ENCODE results near the gene SEPSECS.
"Not testable (repeated sequence)": the region's sequence is repeated elsewhere in the genome, so short reads cannot be mapped to it uniquely, and the experiment has no call there.

The SEPSECS gene

DNA sequence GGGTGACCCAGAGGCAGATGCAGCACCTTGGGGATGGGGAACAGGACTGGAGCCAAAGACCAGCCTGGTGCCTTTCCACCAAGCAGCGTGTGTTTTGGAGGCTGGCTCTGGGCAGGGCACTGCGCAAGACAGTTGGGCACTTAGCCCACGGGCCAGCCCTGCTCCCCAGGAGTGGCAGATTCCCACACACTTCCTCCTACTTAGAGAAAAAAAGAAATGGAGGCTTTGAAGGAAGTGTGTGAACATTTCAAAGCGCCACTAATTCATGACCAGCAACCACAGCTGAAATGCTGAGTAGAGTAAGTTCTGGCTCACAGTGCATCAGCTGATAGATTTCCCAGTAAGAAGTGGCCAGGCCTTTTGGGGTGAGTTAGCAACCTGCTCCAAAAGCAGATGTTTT, 74.6 kb downstream of the SEPSECS start:
- TF ChIP-seq, protein P1, sequence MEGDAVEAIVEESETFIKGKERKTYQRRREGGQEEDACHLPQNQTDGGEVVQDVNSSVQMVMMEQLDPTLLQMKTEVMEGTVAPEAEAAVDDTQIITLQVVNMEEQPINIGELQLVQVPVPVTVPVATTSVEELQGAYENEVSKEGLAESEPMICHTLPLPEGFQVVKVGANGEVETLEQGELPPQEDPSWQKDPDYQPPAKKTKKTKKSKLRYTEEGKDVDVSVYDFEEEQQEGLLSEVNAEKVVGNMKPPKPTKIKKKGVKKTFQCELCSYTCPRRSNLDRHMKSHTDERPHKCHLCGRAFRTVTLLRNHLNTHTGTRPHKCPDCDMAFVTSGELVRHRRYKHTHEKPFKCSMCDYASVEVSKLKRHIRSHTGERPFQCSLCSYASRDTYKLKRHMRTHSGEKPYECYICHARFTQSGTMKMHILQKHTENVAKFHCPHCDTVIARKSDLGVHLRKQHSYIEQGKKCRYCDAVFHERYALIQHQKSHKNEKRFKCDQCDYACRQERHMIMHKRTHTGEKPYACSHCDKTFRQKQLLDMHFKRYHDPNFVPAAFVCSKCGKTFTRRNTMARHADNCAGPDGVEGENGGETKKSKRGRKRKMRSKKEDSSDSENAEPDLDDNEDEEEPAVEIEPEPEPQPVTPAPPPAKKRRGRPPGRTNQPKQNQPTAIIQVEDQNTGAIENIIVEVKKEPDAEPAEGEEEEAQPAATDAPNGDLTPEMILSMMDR (IDR thresholded peaks at IDR 0.05; ENCODE audit: insufficient read depth, missing control alignments), result no peak
- FAIRE-seq (no peak), DNase-seq (ENCODE audit: insufficient read length, low spot score) (no peak)

DNA sequence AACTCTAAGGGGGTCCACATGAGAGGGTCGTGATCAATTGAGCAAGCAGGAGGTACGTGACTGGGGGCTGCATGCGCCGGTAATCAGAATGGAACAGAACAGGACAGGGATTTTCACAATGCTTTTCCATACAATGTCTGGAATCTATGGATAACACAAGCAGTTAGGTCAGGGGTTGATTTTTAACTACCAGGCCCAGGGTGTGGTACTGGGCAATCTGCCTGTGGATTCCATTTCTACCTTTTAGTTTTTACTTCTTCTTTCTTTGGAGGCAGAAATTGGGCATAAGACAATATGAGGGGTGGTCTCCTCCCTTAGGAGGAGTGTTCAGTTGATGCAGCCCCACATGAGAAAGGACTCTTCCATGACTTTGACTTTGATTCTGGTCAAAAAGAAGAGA, 76.8 kb downstream of the SEPSECS start:
- not testable (repeated sequence) for FAIRE-seq; DNase-seq (ENCODE audit: insufficient read length, low spot score)

DNA sequence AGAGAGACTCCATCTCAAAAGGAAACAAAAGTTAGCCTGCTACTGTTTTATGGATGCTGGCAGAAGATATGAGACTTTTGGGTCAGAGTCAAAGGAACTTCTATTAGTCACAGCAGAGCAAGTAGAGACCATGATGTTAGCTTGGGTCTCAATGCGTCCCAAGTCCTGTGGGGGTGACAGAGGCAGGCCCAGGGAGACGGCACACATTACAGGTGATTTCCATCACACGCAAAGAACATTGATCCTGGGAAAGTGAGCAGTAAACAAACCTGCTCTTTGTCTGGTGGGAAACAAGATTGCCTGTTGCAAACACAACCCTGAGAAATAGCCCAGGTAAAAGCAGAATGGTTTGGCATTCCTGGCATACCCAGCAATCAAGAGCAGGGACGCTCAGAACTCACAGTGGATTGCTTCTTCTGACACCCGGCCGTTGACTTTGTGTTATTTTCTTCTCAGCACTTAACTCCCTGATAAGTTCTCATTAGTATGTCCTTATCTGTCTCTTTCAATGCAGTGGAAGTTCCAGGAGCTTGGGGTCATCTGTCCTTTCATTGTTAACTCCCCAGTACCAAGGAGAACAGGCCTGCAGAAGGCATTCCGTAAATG, 78.3 kb downstream of the SEPSECS start:
- FAIRE-seq (no peak), DNase-seq (ENCODE audit: insufficient read length, low spot score) (no peak)
- TF ChIP-seq, protein P1 (IDR thresholded peaks at IDR 0.05; ENCODE audit: insufficient read depth, missing control alignments), result no peak

DNA sequence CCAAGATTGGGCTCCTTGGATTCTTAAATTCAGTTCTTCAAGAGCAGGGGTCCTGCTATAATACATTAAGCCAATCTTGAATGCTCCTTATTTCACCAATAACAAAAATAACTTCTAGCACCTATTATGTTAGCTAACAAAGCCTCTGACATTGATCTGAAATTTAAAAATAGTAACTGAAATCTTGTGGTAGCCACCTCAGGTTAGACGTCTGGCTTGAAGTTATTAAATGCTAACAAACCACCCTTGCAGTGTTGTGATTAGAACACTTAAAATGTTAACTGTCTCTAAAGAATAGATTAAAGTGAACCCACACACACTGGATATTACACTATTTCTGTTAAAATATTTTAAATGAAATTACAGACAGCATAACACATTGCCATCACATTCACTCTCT, 79.7 kb downstream of the SEPSECS start:
- DNase-seq (ENCODE audit: insufficient read length, low spot score) (no peak), FAIRE-seq (no peak)
- TF ChIP-seq, protein P1 (IDR thresholded peaks at IDR 0.05; ENCODE audit: insufficient read depth, missing control alignments), result no peak

DNA sequence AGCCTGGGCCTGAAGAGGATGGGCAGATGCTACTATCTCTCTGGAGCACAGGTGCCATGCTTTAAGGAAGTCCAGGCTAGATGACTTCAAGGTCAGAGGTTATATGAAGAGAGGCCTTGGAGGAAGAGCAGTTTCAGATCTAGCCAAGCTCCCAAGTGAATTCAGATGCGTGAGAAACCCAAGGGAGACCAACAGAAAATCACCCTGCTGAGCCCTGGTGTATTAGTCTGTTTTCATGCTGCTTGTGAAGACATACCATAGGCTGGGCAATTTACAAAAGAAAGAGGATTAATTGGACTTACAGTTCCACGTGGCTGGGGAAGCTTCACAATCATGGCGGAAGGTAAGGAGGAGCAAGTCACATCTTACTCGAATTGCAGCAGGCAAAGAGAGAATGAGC, 81.7 kb downstream of the SEPSECS start:
- TF ChIP-seq, protein P1 (IDR thresholded peaks at IDR 0.05; ENCODE audit: insufficient read depth, missing control alignments), result no peak
- DNase-seq (ENCODE audit: insufficient read length, low spot score), result no peak
- FAIRE-seq, result no peak

DNA sequence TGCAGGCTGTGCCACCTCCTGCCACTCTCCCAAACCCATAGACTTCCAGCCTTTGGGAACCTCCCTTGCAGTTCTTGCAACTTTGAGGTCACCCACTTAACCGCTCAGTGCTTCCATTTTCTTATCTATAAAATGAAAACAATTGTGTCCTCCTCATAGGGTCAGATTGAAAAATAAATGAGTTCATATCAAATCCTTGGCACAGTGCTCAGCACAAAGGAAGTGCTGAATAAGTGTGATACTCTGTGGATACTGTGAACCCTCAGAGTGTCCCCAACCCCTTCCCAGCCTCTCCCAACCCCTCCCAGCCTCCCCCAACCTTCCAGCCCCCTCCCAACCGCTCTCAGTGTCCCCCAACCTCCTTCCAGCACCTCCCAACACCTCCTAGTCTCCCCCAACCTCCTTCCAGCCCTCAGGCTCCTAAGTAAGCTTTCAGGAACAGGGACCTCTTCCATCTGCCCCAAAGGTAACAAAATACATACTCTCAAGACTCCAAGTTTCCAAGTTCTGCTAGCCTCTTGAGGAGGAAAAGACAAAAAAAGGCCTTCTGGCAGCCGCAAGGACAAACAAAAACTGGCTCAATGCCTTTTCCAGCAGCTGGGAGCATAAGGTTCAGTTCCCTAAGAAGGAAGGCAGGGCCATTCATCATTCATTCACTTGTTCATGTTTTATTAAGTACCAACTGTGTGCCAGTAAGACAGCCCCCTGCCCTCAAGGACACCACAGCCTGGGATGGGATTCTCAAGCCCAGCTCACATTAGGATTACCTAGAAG, 83.4 kb downstream of the SEPSECS start:
- DNase-seq (ENCODE audit: insufficient read length, low spot score) (no peak), FAIRE-seq (no peak)
- TF ChIP-seq, protein P1 (IDR thresholded peaks at IDR 0.05; ENCODE audit: insufficient read depth, missing control alignments), result no peak

DNA sequence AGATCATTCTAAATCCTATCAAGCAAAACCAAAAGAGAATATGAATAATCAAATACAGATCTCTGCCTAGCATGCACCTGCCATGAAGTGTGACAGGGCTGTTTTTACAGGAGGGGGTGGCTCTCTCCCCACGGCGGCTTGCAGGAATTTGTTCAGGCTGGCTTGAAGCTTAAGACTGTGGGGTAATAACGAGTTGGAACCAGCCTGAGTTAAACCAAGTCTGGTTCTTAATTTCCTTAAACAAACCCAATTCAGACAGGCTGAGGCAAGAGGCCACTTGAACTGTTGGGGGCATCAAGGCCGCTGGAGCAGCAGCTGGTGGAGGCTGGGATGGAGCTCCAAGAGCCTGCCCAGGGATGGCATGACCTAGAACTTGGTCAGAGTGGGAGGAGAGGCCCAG, 84.4 kb downstream of the SEPSECS start:
- no peak for DNase-seq (ENCODE audit: insufficient read length, low spot score)
- TF ChIP-seq, protein P1 (IDR thresholded peaks at IDR 0.05; ENCODE audit: insufficient read depth, missing control alignments), result no peak
- no peak for FAIRE-seq

All from D721Med (cell line).